H1 (cell line): Measurements from ENCODE around the gene NELFB. TPM values are rescaled to one million over a fixed set of nuclear protein-coding genes. Genes with fewer than 3 reads are reported as not detected.

Source experiments
- GABPA ChIP-seq: IDR thresholded peaks from 2 replicates; pipeline ENCODE4 v1.6.1; 2011; ENCODE audit warnings: mild to moderate bottlenecking, low read length, moderate library complexity, borderline replicate concordance; ENCODE audit not compliant: insufficient read depth
- polyA plus RNA-seq, 7 experiments: library from polyadenylated mRNA; depleted of rRNA in 3 of 7; stranded (reverse) in 5 of 7; unstranded in 2 of 7; fragments of >200 nt in 5 of 7; fragments of 200-250 nt in 2 of 7; gene quantifications; 1 replicate in 5 of 7; 2 replicates in 1 of 7; 4 replicates in 1 of 7; pipeline versions ENCODE4 v1.2.1 to v1.2.3, GENCODE V29; 2011 to 2013; ENCODE audit warnings: missing spikeins in 2 of 7, mixed read lengths in 2 of 7
- total RNA-seq: library from RNA; stranded (reverse); fragmentation: NEBNext Ultra II Directional; extraction: Animal tissue kit (Norgen Biotek cat#: 25700); gene quantifications from 2 replicates; pipeline ENCODE4 v1.2.1, GENCODE V29; 2021
- TF ChIP-seq, protein P1 (sequence below), 3 experiments: IDR thresholded peaks; 1 replicate in 2 of 3; 2 replicates in 1 of 3; pipeline versions ENCODE4 v1.5.1 to v1.6.1; 2011; ENCODE audit warnings: low read length in 3 of 3, mild to moderate bottlenecking in 3 of 3, inconsistent platforms in 2 of 3, low read depth in 1 of 3, moderate library complexity in 1 of 3; ENCODE audit not compliant: insufficient read depth in 1 of 3; ENCODE audit errors: control extremely low read depth in 1 of 3

The NELFB gene
- total and polyA plus RNA-seq, 2 of the 8 experiments (the other 6 are each of a cell fraction or from before 2014, with no cell fraction given) = 57.6 to 78.0 TPM

DNA sequence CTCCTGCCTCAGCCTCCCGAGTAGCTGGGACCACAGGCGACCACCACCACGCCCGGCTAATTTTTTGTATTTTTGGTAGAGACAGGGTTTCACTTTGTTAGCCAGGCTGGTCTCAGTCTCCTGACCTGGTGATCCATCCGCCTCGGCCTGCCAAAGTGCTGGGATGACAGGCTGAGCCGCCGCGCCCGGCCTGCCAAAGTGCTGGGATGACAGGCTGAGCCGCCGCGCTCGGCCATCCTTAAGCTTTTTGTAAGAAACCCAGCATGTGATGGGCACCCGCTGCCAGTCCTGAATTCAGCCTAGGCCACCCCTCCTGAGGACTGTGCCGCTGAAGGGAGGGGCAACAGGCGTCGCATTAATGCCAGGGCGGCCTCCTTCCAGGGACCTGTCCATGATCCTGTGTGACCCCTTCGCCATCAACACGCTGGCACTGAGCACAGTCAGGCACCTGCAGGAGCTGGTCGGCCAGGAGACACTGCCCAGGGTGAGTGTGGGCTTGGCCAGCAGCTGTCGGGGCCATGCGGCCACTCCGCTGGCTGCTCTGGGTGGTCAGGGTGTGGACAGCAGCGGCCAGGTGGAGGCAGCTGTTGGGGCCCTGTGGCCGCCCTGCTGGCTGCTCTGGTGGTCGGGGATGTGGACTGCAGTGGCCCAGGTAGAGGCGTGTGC lies 10.5 kb downstream of the NELFB start (continued):
- TF ChIP-seq, protein P1, sequence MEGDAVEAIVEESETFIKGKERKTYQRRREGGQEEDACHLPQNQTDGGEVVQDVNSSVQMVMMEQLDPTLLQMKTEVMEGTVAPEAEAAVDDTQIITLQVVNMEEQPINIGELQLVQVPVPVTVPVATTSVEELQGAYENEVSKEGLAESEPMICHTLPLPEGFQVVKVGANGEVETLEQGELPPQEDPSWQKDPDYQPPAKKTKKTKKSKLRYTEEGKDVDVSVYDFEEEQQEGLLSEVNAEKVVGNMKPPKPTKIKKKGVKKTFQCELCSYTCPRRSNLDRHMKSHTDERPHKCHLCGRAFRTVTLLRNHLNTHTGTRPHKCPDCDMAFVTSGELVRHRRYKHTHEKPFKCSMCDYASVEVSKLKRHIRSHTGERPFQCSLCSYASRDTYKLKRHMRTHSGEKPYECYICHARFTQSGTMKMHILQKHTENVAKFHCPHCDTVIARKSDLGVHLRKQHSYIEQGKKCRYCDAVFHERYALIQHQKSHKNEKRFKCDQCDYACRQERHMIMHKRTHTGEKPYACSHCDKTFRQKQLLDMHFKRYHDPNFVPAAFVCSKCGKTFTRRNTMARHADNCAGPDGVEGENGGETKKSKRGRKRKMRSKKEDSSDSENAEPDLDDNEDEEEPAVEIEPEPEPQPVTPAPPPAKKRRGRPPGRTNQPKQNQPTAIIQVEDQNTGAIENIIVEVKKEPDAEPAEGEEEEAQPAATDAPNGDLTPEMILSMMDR (IDR thresholded peaks at IDR 0.05; ENCODE audit: control extremely low read depth in 1 of 3, insufficient read depth in 1 of 3, low read depth in 1 of 3, low read length in 3 of 3) = no peak
- TF ChIP-seq GABPA = no peak
